Trophoblast cell (in vitro differentiated cells and primary cell): ENCODE data around the gene OSM.

Source experiments
- DNase-seq, 2 donors: peaks; one replicate each; pipeline ENCODE4 v3.0.0-alpha.2; 2016
- H2AFZ ChIP-seq: 2 replicates; pipeline ENCODE4 v1.6.1; 2013; ENCODE audit warnings: low read length, moderate library complexity, mild to moderate bottlenecking; ENCODE audit not compliant: insufficient read depth, poor library complexity
- H2AK5ac ChIP-seq: 2 replicates; pipeline ENCODE4 v1.6.1; 2013; ENCODE audit warnings: mild to moderate bottlenecking, low read length
- H2BK120ac ChIP-seq: 2 replicates; pipeline ENCODE4 v1.6.1; 2013; ENCODE audit warnings: low read length, mild to moderate bottlenecking, moderate library complexity; ENCODE audit not compliant: insufficient read depth, poor library complexity
- H2BK12ac ChIP-seq: 2 replicates; pipeline ENCODE4 v1.6.1; 2013; ENCODE audit warnings: mild to moderate bottlenecking, low read length, moderate library complexity
- H2BK5ac ChIP-seq: 2 replicates; pipeline ENCODE4 v1.6.1; 2013; ENCODE audit warnings: low read length, low read depth, moderate library complexity, mild to moderate bottlenecking; ENCODE audit not compliant: poor library complexity
- H3K14ac ChIP-seq: 2 replicates; pipeline ENCODE4 v1.6.1; 2013; ENCODE audit warnings: mild to moderate bottlenecking, low read length
- H3K18ac ChIP-seq: 2 replicates; pipeline ENCODE4 v1.6.1; 2013; ENCODE audit warnings: mild to moderate bottlenecking, low read length
- H3K23ac ChIP-seq: 2 replicates; pipeline ENCODE4 v1.6.1; 2013; ENCODE audit warnings: low read length
- H3K27ac ChIP-seq: 2 replicates; pipeline ENCODE4 v1.5.1; 2013; ENCODE audit warnings: low read depth, mild to moderate bottlenecking, inconsistent platforms, low read length, moderate library complexity
- H3K27me3 ChIP-seq: 2 replicates; pipeline ENCODE4 v1.6.1; 2013; ENCODE audit warnings: inconsistent platforms, mild to moderate bottlenecking, low read length, moderate library complexity; ENCODE audit not compliant: insufficient read depth
- H3K36me3 ChIP-seq, 2 experiments: 1 replicate in 1 of 2; 2 replicates in 1 of 2; pipeline ENCODE4 v1.6.1; 2013; ENCODE audit warnings: low read length in 2 of 2, mild to moderate bottlenecking in 2 of 2, moderate library complexity in 1 of 2; ENCODE audit not compliant: insufficient read depth in 2 of 2, control insufficient read depth in 1 of 2
- H3K4ac ChIP-seq: 2 replicates; pipeline ENCODE4 v1.6.1; 2013; ENCODE audit warnings: low read depth, mild to moderate bottlenecking, low read length, moderate library complexity
- H3K4me1 ChIP-seq, 2 experiments: 1 replicate in 1 of 2; 2 replicates in 1 of 2; pipeline ENCODE4 v1.6.1; 2013; ENCODE audit warnings: low read length in 2 of 2, mild to moderate bottlenecking in 2 of 2, moderate library complexity in 1 of 2; ENCODE audit not compliant: insufficient read depth in 2 of 2, control insufficient read depth in 1 of 2
- H3K4me2 ChIP-seq: 2 replicates; pipeline ENCODE4 v1.6.1; 2013; ENCODE audit warnings: inconsistent platforms, mild to moderate bottlenecking, low read length, moderate library complexity
- H3K4me3 ChIP-seq: 2 replicates; pipeline ENCODE4 v1.5.1; 2013; ENCODE audit warnings: mild to moderate bottlenecking, low read depth, low read length, inconsistent platforms
- H3K79me1 ChIP-seq: one replicate; pipeline ENCODE4 v1.6.1; 2013; ENCODE audit warnings: low read length
- H3K79me2 ChIP-seq: 2 replicates; pipeline ENCODE4 v1.6.1; 2013; ENCODE audit warnings: low read length, mild to moderate bottlenecking; ENCODE audit not compliant: control insufficient read depth, insufficient read depth, poor library complexity
- H3K9ac ChIP-seq: 2 replicates; pipeline ENCODE4 v1.6.1; 2013; ENCODE audit warnings: mild to moderate bottlenecking, low read length
- H3K9me3 ChIP-seq: 2 replicates; pipeline ENCODE4 v1.6.1; 2013; ENCODE audit warnings: low read depth, mild to moderate bottlenecking, control low read depth, inconsistent platforms, low read length; ENCODE audit not compliant: insufficient read depth
- H4K12ac ChIP-seq: 2 replicates; pipeline ENCODE4 v1.6.1; 2013; ENCODE audit warnings: low read depth, mild to moderate bottlenecking, low read length, moderate library complexity
- H4K8ac ChIP-seq: 2 replicates; pipeline ENCODE4 v1.6.1; 2013; ENCODE audit warnings: low read depth, mild to moderate bottlenecking, low read length, moderate library complexity
- H4K91ac ChIP-seq: one replicate; pipeline ENCODE4 v1.6.1; 2013; ENCODE audit warnings: low read depth, mild to moderate bottlenecking, low read length, moderate library complexity
- WGBS: extraction: QIAGEN DNeasy Blood & Tissue Kit; methylation state at CpG from one replicate; pipeline ENCODE4 v1.1.7; 2013; ENCODE audit warnings: missing lambda C conversion rate; ENCODE audit not compliant: insufficient read length, insufficient coverage; ENCODE audit errors: extremely low coverage; 5-methylcytosine and 5-hydroxymethylcytosine counted together

The OSM gene

DNA sequence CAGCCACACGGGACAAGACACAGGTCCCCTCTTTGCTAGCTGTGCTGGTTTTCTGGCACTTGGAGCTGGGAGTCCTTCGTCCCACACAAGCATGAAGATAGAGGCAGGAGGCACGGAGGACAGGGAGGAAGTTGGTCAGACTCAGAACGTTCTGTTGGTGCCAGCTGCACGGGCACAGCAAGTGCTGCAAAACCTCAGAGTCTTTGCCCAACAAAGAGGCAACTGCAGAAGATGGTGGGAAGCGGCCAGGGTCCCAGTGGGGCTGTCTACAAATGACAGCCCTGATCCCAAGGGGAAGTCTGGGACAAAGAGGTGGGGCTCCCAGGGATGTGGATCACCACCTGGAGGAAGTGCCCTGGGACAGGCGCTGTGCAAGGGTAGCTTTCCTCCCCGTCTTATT lies 9.4 kb upstream of the OSM start:
- Histone ChIP-seq H3K79me1 (no peaks in the 10 kb centered on the region), H3K9me3 (peaks cover 2% of the 10 kb centered on the region), H4K8ac (no peak overlapping the region), H3K4me1 (peaks cover 0 to 7% of the 10 kb centered on the region in 2 experiments), H4K12ac (no peak overlapping the region), H3K4ac (no peak overlapping the region), H2AK5ac (no peak overlapping the region), H3K27me3 (no peaks in the 10 kb centered on the region), H3K9ac (no peak overlapping the region), H2BK120ac (no peak overlapping the region), H4K91ac (no peak overlapping the region), H3K79me2 (no peaks in the 10 kb centered on the region), H3K36me3 (no peaks in the 10 kb centered on the region), H2BK12ac (no peak overlapping the region), H3K4me2 (no peak overlapping the region), H3K4me3 (no peak overlapping the region), H3K23ac (no peak overlapping the region), H3K27ac (no peak overlapping the region), H2AFZ (no peak overlapping the region), H3K18ac (no peak overlapping the region), H3K14ac (no peak overlapping the region), H2BK5ac (no peak overlapping the region)
- no CpG with 5 or more reads among the region's 8 CpGs for WGBS
- no peak for DNase-seq

DNA sequence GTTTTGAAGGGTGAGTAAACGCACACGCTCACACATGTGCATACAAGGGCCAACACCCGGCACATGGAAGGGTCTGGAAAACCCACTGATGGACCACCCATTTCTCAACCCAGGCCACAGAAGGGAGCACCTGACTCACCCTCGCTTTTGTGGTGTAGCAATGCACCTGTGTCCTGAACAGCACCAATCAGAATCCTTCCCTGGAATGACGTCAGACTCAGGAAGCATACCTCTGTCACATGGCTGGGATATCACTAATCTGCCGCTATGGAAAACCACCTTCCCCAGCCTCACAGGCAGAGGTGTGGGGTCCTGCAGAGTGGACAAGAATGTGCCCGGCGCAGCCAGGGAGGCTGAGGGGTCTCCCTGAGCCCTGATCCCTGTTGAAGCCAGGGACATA lies 9.0 kb upstream of the OSM start:
- Histone ChIP-seq H3K27ac (no peak overlapping the region), H3K4me2 (no peak overlapping the region), H3K4me1 (peaks cover 0 to 7% of the 10 kb centered on the region in 2 experiments), H2BK5ac (no peak overlapping the region), H3K27me3 (no peaks in the 10 kb centered on the region), H4K8ac (no peak overlapping the region), H3K9ac (no peak overlapping the region), H3K9me3 (peaks cover 4% of the 10 kb centered on the region), H2BK12ac (no peak overlapping the region), H3K23ac (no peak overlapping the region), H3K4ac (no peak overlapping the region), H3K4me3 (no peak overlapping the region), H3K14ac (no peak overlapping the region), H3K18ac (no peak overlapping the region), H2AFZ (no peak overlapping the region), H4K12ac (no peak overlapping the region), H3K36me3 (no peaks in the 10 kb centered on the region), H3K79me2 (no peaks in the 10 kb centered on the region), H4K91ac (no peak overlapping the region), H2BK120ac (no peak overlapping the region), H3K79me1 (no peaks in the 10 kb centered on the region), H2AK5ac (no peak overlapping the region)
- no CpG with 5 or more reads among the region's 8 CpGs for WGBS
- DNase-seq, result peak in 1 of 2 donors; percentile 50

DNA sequence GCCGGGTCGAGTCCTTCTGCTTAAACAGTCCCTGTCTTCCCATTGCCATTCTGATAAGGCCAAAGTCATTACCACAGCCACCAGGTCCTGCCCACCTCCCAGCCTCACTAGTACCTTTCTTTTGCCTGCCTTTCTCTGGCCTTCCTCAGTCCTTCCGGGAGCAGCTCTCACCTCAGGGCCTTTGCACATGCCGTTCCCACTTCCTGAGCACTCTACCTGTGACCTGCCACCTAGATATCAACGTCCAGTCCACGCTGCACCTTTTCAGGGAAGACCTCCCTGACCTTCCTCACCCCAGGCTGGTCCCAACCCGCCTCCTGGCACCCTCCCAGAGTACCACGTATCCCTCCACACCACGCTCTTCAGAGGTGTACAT lies 7.8 kb upstream of the OSM start:
- Histone ChIP-seq H3K9ac (no peak overlapping the region), H3K4ac (no peak overlapping the region), H2AFZ (no peak overlapping the region), H3K27ac (no peak overlapping the region), H2BK120ac (no peak overlapping the region), H4K8ac (no peak overlapping the region), H3K9me3 (peaks cover 4% of the 10 kb centered on the region), H4K12ac (no peak overlapping the region), H3K4me3 (no peak overlapping the region), H2BK5ac (no peak overlapping the region), H3K18ac (no peak overlapping the region), H3K4me1 (peaks cover 0 to 7% of the 10 kb centered on the region in 2 experiments), H3K14ac (no peak overlapping the region), H3K4me2 (no peak overlapping the region), H2AK5ac (no peak overlapping the region), H2BK12ac (no peak overlapping the region), H4K91ac (no peak overlapping the region), H3K79me1 (no peaks in the 10 kb centered on the region), H3K23ac (no peak overlapping the region), H3K79me2 (no peaks in the 10 kb centered on the region), H3K27me3 (no peaks in the 10 kb centered on the region), H3K36me3 (no peaks in the 10 kb centered on the region)
- no peak for DNase-seq
- WGBS, result no CpG with 5 or more reads among the region's 9 CpGs

DNA sequence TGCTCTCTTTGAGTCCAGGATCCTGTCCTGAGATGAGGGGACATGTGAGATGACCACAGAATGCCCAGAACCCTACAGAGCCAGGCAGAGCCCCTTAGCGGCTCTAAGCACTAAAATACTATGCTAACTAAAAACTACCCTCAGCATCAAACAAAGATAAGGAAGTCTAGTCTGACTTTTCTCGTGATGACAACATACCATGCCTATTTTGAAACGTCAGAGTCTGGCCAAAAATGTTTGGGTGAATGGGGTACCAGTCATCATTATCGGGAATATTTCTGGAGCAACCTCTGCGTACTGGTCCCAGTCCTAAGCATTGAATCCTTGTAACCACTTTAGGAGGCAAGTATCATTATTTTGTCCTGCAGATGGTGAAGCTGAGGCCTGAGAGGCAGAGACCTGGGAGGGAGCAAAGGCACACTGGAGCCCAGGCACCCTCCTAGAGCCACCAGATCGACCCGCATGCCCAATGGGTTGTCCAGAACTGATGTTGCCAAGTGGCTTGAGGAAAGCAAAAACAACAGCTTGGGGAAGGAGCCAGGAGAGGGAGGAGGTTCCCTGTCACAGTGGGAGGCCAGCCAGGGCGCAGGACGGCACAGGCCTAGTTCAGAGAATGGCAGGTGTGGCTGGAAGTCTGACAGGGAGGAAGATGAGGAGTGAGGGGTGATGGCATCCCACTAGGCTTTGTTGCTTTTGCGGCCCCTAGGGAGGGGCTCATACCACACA lies 7.2 kb upstream of the OSM start:
- H3K4me3 ChIP-seq, result no peak overlapping the region
- H3K9me3 ChIP-seq, result peaks cover 2% of the 10 kb centered on the region
- no peak overlapping the region for H3K4me2 ChIP-seq
- H3K14ac ChIP-seq, result no peak overlapping the region
- H3K27me3 ChIP-seq, result no peaks in the 10 kb centered on the region
- no peak overlapping the region for H3K23ac ChIP-seq
- H3K79me1 ChIP-seq, result no peaks in the 10 kb centered on the region
- no peak overlapping the region for H2BK5ac ChIP-seq
- no peak overlapping the region for H2AK5ac ChIP-seq
- peaks cover 0 to 7% of the 10 kb centered on the region in 2 experiments for H3K4me1 ChIP-seq
- H2BK12ac ChIP-seq, result no peak overlapping the region
- no peak overlapping the region for H3K27ac ChIP-seq
- H3K18ac ChIP-seq, result no peak overlapping the region
- H4K91ac ChIP-seq, result no peak overlapping the region
- no peak overlapping the region for H2BK120ac ChIP-seq
- DNase-seq, result peak in 1 of 2 donors; percentile 59
- no peak overlapping the region for H3K4ac ChIP-seq
- no peak overlapping the region for H3K9ac ChIP-seq
- H2AFZ ChIP-seq, result no peak overlapping the region
- WGBS, result no CpG with 5 or more reads among the region's 10 CpGs
- H4K8ac ChIP-seq, result no peak overlapping the region
- H3K36me3 ChIP-seq, result no peaks in the 10 kb centered on the region
- no peaks in the 10 kb centered on the region for H3K79me2 ChIP-seq
- no peak overlapping the region for H4K12ac ChIP-seq
